HL-60 (cell line): ENCODE measurements around the gene TNNI3.
"Not testable (repeated sequence)": the region's sequence is repeated elsewhere in the genome, so short reads cannot be mapped to it uniquely, and the experiment has no call there.

Experiments
- DNase-seq, 2 experiments: peaks; one replicate each; pipeline ENCODE4 v3.0.0-alpha.2; 2010 to 2020; ENCODE audit warnings: low read depth in 1 of 2, low spot score in 1 of 2
- H3K27ac ChIP-seq: fragments of 250-450 bp; sonication (Bioruptor Pico); replicated peaks from 2 replicates; pipeline ENCODE4 v1.5.1; 2020; ENCODE audit warnings: mild to moderate bottlenecking, moderate library complexity
- H3K27me3 ChIP-seq: fragments of 250-450 bp; sonication (Bioruptor Pico); 2 replicates; pipeline ENCODE4 v1.5.1; 2021; ENCODE audit warnings: mild to moderate bottlenecking, moderate library complexity; ENCODE audit not compliant: insufficient read depth, poor library complexity, severe bottlenecking
- H3K4me3 ChIP-seq: replicated peaks from 2 replicates; pipeline ENCODE4 v1.5.1; 2011; ENCODE audit warnings: mild to moderate bottlenecking, control low read depth, low read length; ENCODE audit not compliant: insufficient read depth
- GABPA ChIP-seq: IDR thresholded peaks from 2 replicates; pipeline ENCODE4 v1.6.1; 2012; ENCODE audit warnings: low read depth
- POLR2AphosphoS5 ChIP-seq: IDR thresholded peaks from 2 replicates; pipeline ENCODE4 v1.6.1; 2012; ENCODE audit warnings: low read depth
- SPI1 ChIP-seq: IDR thresholded peaks from 2 replicates; pipeline ENCODE4 v1.6.1; 2012; ENCODE audit warnings: low read depth, mild to moderate bottlenecking, borderline replicate concordance
- TF ChIP-seq, protein P1 (sequence below): IDR thresholded peaks from 2 replicates; pipeline ENCODE4 v1.6.1; 2012; ENCODE audit warnings: low read depth; ENCODE audit not compliant: insufficient replicate concordance
- TF ChIP-seq, protein P2 (sequence below): IDR thresholded peaks from one replicate; pipeline ENCODE4 v1.5.1; 2011; ENCODE audit warnings: low read length, control low read depth, inconsistent platforms; ENCODE audit not compliant: insufficient read depth

Gene TNNI3

DNA sequence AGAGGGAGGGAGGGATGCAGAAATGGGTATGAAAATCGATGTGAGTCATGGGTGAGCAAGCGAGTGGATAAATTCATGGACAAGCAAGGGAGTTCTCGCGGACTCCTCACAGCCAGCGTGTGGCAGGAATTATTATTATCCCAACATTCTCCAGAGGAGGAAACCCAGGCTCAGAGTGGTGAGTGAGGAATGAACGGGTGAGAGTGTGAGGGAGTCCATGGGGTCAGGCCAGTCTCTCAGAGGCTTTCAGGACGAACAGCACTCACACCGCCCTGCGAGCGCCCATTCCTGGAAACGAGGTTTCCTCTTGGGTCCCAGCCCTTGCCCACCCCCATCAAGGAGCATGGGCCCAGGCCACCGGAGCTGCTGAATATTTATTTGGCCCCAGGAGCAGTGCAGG lies 15.2 kb upstream of the TNNI3 start:
- TF ChIP-seq SPI1: no peak
- TF ChIP-seq, protein P1, sequence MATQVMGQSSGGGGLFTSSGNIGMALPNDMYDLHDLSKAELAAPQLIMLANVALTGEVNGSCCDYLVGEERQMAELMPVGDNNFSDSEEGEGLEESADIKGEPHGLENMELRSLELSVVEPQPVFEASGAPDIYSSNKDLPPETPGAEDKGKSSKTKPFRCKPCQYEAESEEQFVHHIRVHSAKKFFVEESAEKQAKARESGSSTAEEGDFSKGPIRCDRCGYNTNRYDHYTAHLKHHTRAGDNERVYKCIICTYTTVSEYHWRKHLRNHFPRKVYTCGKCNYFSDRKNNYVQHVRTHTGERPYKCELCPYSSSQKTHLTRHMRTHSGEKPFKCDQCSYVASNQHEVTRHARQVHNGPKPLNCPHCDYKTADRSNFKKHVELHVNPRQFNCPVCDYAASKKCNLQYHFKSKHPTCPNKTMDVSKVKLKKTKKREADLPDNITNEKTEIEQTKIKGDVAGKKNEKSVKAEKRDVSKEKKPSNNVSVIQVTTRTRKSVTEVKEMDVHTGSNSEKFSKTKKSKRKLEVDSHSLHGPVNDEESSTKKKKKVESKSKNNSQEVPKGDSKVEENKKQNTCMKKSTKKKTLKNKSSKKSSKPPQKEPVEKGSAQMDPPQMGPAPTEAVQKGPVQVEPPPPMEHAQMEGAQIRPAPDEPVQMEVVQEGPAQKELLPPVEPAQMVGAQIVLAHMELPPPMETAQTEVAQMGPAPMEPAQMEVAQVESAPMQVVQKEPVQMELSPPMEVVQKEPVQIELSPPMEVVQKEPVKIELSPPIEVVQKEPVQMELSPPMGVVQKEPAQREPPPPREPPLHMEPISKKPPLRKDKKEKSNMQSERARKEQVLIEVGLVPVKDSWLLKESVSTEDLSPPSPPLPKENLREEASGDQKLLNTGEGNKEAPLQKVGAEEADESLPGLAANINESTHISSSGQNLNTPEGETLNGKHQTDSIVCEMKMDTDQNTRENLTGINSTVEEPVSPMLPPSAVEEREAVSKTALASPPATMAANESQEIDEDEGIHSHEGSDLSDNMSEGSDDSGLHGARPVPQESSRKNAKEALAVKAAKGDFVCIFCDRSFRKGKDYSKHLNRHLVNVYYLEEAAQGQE: no peak
- TF ChIP-seq, protein P2, sequence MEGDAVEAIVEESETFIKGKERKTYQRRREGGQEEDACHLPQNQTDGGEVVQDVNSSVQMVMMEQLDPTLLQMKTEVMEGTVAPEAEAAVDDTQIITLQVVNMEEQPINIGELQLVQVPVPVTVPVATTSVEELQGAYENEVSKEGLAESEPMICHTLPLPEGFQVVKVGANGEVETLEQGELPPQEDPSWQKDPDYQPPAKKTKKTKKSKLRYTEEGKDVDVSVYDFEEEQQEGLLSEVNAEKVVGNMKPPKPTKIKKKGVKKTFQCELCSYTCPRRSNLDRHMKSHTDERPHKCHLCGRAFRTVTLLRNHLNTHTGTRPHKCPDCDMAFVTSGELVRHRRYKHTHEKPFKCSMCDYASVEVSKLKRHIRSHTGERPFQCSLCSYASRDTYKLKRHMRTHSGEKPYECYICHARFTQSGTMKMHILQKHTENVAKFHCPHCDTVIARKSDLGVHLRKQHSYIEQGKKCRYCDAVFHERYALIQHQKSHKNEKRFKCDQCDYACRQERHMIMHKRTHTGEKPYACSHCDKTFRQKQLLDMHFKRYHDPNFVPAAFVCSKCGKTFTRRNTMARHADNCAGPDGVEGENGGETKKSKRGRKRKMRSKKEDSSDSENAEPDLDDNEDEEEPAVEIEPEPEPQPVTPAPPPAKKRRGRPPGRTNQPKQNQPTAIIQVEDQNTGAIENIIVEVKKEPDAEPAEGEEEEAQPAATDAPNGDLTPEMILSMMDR: no peak
- TF ChIP-seq GABPA: no peak
- no peak for TF ChIP-seq POLR2AphosphoS5
- Histone ChIP-seq H3K27ac (no peak overlapping the region), H3K27me3 (peaks cover 38% of the 10 kb centered on the region), H3K4me3 (no peak overlapping the region)
- DNase-seq: no peak

DNA sequence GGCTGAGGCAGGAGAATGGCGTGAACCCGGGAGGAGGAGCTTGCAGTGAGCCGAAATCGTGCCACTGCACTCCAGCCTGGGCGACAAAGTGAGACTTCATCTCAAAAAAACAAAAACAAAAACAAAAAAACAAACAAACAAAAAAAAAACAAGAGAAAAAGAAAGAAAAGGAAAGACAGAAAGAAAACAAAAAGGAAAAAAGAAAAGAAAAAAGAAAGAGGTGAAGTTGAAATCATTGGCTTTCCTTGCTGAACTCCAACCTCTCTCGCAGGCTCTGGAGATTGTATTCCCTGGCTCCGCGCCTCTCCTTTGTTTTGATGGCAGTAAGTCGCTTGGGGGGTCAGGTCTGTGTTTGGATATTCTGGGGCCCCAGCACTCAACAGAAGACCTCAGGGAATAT lies 14.8 kb upstream of the TNNI3 start:
- H3K4me3 ChIP-seq, H3K27ac ChIP-seq, DNase-seq: not testable (repeated sequence)
- peaks cover 37% of the 10 kb centered on the region for H3K27me3 ChIP-seq

DNA sequence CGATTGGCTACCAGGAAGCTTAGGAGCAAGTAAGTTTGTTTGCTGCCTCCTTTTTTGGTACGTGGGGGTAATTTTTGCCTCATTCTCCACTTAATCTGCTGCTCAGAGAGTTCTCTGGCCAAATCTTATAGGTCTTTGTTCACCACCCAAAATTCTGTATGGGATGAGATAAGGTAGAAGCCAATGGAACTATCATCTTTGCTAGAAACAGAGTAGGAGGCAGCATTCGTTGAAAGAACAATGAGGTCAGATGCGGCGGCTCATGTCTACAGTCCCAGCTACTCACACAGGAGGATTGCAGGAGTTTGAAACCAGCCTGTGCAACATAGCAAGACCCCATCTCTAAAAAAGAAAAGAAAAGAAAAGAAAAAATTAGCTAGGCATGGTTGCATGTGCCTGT lies 13.9 kb upstream of the TNNI3 start:
- peaks cover 33% of the 10 kb centered on the region for H3K27me3 ChIP-seq
- TF ChIP-seq GABPA (no peak), SPI1 (no peak), POLR2AphosphoS5 (no peak)
- TF ChIP-seq, protein P1: no peak
- TF ChIP-seq, protein P2: no peak
- no peak overlapping the region for H3K27ac ChIP-seq
- no peak overlapping the region for H3K4me3 ChIP-seq
- DNase-seq: no peak

DNA sequence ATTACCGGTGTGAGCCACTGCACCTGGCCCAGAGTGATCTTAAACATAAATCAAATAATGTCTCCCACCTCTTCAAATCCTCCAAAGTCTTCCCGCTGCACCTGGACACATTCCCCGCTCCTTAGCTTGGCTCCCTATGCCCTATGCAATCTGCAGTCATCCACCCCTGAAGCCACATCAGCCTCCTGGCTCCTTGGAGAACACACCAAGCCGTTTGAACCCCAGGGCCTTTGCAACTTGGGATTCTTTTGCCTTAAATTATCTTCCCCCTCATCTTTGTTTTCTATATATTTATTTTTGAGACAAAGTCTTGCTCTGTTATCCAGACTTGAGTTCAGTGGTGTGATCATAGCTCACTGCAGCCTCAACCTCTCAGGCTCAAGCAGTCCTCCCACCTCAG lies 11.6 kb upstream of the TNNI3 start:
- no peak overlapping the region for H3K4me3 ChIP-seq
- H3K27me3 ChIP-seq: peaks cover 24% of the 10 kb centered on the region
- no peak for DNase-seq
- TF ChIP-seq, protein P2: no peak
- TF ChIP-seq, protein P1: no peak
- no peak for TF ChIP-seq GABPA
- TF ChIP-seq POLR2AphosphoS5: no peak
- TF ChIP-seq SPI1: no peak
- H3K27ac ChIP-seq: no peak overlapping the region
